NCI-H446 treated with DMSO at 0.1 percent for 48 hours (cell line): Measurements from ENCODE around the gene SLC4A11.
"Not testable (repeated sequence)": the region's sequence is repeated elsewhere in the genome, so short reads cannot be mapped to it uniquely, and the experiment has no call there.

Source experiments
- DNase-seq: peaks from one replicate; lab custom pipeline; 2025; lab: John Stamatoyannopoulos, UW

The SLC4A11 gene

DNA sequence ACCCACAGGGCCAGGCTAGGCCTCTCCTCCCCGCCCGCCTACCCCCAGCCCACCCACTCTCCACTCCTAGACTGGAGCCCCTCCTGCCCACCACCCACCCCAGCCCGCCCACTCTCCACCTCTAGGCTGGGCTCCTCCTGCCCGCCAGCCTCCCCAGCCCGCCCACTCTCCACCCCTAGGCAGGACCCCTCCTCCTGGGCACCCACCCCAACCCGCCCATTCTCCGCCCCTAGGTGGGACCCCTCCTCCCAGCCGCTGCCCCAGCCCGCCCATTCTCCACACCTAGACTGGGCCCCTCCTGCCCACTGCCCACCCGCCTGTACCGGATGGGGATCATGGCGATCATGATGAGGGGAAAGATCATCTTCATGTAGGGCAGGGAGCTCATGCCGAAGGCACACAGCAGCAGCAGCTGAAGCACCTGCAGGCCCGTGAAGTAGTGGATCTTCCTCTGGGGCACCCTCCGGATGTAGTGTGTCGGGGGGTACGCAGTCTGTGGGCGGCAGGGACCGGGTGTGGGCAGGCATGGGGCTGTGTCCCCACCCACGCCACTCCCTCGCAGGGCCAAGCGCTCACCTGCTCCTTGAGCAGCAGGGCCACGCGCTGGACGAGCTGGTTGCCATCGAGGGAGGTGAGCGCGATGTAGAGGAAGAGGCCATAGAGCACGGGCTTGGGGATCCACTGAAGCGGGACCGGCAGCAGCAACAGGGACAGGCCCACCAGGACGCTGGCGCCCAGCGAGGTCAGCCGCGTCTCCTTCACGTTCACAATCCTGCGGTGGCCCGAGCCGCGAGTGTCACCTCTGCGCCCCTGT is 10.8 kb downstream of the SLC4A11 start:
- no peak for DNase-seq

DNA sequence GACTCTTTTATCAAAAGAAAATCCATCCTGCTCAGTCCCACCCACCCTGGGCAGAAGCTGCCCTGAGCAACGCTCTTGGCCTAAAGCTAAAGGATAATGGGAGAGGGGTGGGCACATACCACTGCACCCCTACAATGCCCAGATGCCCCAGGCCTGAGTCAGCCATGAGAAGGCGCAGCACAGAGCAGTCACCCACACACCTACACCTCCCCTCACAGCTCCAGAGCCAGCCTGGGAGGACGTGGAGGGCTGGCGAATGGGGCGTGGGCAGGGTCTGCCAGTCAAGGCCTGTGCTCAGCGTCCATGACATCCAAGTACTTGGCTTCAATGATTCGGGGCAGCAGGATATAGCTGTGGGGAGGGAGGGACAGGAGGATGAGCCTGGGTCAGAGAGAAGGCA is 11.5 kb downstream of the SLC4A11 start:
- DNase-seq: no peak

DNA sequence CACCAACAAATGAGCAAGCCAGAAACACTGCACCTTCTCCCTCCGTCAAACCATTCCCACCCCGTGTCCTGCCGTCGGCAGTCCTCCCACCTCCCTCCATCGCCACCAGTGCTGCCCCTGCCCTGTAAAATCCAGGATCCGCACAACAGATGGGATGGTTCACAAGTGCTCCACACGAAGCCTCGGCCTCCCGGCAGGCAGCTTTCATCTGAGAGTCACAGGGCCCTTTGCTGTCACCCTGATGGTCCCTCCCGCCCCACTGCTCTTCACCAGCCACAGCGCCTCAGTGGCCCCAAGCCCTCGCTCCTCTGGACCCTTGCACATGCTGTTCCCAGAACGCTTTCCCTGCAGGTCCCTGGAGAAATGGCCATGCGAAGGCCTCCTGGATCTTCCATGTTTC is 12.1 kb downstream of the SLC4A11 start:
- no peak for DNase-seq

DNA sequence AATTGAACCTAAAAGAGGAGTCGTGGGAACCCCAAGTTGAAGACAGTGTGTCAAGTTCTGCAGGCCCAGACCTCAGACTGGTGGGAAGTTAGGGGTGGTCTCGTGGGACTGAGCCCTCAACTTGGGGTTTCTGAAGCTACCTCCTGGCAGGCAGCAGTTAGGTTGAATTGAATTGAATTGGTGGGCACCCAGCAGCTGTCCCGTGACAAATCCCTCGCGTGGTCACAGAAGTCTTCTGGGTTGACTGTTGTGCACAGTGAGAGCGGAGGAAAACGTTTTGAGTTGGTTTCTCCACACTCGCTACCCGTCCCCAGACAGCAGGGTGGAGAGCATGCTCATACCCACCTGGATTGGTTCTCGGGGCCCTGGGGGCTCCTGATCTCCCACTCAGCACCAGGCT is 12.9 kb downstream of the SLC4A11 start:
- DNase-seq: no peak

DNA sequence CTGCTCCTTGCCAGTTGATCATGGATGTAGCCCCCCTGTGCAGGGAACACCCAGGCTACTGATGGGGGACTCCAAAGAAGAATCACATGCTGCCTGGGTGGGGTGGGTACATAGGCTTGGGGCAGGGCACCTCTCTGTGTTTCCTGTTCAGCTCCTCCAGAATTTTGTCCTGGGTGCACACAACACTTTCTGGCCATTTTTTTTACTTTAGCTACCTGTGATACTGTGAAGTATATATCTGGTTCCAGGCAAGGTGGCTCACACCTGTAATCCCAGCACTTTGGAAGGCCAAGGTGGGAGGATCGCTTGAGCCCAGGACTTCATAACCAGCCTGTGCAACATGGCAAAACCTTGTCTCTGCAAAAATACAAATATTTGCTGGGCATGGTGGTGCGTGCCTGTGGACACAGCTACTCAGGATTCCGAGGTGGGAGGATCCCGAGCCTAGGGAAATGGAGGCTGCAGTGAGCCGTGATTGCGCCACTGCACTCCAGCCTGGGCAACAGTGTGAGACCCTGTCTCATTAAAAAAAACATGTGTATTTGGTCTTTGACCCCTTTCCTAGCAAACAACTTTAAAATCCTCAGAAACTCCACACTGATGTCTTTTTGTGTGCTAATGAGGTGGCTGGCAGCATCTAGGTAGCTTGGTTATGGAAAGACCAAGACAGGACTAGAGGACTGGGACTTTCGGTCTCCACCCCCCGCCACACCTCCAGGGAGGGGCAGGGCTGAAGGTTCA is 14.1 kb downstream of the SLC4A11 start:
- DNase-seq: no peak

DNA sequence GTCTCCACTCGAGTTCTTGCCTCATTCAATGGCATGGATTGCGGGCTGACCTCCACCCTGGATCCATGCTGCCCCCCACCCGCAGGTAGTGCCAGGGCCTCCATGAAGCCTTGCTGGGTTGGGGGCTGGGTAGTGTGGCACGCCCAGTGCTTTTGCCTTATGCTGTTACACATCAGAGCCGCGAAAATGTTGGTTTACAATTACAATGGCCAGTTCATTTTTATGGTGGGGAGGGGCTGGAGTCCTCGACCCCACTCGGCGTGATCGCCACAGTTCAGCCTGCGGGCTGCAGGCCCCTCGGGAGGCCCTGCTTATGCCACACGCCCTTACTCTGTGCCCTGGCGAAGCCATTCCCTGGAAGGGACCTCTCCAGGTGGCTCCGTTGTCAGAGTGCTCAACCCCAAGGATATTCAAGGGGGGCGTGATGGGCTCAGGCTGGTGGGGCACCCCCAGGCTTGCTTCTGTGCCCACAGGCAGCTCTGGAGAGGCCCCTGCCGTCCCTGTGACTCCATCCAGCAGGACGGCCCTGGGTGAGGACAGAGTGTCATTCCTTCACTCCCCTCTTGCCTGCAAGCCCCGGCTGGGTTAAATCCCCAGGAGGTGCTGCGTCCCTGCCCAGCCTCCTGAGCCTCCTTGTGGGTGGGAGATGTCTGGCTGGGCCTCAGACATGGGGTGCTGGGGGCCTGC is 14.9 kb downstream of the SLC4A11 start:
- no peak for DNase-seq

DNA sequence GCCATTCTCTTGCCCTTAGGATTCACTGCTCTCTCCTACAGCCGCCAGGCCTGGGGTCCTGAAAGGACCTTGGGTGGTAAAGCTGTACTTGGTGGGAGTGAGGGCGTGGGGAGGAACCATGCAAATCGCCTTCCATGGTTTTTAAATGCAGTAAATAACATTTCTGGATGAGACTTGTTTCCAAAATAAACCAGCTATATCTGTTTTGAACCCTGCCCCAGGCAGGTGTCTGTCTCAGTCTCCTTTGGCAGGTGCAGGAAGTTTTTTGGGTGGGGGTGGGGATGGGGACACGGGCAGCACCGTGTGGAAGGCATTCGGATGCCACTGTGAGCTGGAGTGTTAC is 15.4 kb downstream of the SLC4A11 start:
- no peak for DNase-seq

DNA sequence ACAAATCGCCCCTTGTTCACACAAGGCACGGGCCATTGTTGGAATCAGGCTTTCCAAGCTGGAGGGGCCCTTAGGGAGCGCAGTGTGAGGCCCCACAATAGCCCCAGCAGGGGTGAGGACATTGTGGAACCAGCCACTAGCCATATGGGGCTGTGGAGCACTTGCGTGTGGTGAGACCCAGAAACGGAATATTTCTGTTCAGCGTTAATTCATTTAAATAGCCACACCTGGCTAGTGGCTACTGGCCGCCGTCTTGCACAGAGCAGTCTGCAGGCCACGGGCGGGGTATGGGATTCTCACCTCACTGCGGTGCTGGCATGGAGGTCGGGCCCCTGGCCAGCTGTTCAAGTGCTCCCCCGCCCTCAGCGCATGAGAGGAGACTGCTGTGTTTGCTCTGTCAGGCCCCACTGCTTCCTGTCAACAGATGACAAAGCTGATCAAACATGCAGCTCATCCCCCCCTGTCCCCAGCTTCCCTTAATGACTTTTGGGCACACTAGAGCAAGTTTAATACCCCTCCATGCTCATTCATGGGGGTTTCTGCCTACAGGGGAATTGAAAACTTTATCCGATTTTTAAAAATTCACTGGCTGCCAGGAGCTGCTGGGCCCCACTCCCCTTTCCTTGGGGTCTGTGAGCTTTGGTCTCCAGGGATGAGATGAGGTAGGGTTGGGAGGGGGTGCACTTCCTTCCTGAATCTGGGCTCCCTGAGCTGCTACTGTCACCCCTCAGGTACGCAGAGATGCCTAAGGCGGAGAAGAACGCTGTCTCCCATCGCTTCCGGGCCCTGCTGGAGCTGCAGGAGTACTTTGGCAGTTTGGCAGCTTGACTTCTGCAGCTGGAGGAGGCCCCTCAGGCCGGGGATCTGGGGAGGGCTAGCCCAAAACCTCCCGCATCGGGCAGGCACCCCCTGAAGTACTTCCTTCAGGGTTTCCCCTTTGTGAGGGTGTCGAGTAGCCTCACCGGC is 16.1 kb downstream of the SLC4A11 start:
- no peak for DNase-seq

DNA sequence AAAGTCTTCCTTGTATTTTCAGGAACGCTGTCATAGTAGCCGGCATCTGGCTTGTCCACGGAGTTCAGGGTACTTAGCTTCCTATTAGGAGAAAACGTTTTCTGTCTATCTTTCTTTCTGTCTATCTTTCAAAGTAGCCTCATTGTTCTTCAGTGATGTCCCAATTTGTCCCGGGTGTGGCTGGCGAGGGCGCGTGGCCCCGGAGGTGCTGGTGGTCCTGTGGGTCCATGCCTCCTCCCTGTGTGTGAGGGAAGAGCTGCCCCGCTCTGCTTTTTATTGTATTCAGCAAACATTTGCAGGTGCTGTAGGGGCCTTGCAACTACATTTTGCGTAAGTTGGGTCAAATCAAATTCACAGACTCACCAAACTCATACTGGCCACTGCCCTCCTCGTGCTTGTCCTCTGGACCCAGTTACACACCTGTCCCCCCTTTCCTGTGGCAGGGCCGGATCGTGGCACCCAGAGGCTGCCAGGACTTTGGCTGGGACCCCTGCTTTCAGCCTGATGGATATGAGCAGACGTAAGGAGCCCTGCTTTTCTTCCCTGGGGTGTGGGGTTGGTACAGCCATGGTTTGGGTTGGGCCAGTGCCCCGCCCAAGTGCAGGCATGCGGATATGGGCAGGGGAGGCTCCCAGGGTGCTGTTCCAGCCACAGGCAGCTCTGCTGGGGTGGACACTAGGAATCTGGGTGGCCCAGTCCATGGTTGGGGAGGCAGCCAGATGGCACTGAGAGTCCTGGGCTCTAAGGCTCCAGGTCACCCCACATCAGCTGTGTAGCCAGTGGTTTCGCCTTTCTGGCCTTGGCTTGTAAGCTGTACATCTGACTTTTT is 17.4 kb downstream of the SLC4A11 start:
- DNase-seq: no peak

DNA sequence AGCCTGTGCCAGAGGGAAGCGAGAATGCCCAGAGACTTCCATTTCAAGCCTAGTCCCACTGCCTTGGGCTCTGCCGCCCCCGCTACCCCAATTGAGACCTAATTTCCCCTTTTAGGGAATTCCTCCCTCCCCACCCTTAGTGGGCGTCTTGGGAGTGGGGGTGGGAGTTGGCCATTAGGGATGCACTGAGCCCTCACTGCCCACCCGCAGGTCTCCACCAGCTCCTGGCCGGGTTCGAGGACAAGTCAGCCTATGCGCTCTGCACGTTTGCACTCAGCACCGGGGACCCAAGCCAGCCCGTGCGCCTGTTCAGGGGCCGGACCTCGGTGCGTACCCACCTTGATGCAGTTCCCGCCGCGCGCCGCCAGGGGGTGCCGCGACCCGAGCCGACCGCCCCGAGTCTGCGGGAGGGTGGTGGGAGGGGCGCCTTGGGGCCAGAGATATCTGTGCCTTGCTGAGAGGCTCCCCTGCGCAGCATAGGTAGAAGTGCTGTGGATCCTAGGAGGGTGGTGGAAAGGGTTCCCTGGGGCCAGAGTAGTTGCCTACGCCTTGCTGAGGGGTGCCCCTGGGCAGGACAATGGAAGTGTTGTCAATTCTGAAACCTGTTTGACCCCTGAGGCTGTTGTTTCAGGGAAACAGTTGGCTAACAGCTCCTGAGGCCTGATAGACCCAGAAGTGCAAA is 20.5 kb downstream of the SLC4A11 start:
- DNase-seq: no peak

DNA sequence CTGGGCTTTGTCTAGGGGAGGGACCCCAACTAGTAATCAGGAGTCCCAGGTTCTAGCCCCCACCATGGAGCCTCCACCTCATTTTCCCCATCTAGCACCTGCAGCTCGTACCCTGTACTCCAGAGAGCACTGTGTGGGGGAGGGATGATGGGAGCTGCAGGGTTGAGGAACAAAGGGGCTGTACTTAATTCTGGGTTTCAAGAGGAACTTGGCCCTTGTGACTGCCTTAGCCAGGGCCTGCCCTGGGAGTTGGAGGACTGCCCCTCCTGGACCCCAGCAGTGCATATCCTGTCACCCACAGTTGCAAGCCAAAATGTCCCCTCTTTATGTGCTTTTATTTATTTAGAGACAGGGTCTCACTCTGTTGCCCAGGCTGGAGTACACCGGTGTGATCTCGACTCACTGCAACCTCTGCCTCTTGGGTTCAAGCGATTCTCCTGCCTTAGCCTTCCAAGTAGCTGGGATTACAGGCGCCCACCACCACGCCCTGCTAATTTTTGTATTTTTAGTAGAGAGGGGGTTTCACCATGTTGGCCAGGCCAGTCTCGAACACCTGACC is 23.6 kb downstream of the SLC4A11 start:
- DNase-seq: not testable (repeated sequence)

DNA sequence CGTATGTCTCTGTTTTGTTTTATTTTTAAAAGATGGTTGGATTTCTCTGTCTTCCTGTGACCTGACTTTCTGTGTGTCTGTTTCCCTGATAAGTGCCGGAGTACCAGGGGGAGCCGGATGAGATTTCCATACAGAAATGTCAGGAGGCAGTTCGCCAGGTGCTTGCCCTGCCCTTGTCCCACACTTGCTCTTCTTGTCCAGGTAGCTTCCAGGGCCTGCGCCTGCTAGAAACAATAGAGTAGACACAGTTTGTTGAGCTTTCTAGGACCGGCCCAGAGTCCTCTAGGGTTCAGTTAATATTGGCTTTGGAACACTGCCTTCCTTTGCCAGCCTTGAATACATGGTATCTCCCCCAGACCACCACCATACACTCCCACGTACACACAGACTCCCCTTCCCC is 25.8 kb downstream of the SLC4A11 start:
- no peak for DNase-seq

DNA sequence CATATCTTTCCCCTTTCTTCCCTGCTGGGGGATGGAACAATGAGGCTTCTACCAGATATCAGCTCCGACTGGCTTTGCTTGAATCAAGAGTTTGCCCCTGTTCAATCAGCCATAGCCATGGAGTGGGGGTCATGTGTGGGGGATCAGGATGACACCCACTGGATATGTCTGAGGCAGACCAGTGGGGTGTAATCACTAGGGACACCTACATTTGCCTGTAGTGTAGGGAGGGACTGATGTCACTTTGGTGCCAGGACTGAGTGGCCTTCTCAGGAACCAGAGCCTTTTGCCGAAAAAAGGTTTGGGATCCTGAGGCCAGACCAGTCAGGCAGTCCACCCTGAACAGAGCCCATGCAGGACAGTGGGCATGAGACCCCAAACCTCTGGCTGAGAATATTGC is 28.6 kb downstream of the SLC4A11 start:
- no peak for DNase-seq

DNA sequence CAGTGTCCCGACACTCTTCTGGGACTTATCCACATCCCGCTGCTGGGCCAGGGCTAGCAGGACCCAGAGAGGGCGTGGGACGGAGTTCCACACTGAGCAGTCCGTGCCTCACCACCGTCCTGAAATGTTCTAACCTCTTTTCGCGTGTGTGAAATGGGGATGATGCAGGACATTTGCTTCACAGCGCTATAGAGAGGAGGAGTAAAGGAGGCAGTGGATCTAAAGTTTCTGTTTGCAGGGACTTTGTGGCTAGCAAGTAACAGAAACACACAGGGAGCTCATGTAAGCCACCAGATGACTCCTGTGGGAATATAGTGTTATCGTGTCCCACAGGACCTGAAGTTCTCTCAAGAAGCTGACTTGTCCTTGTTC is 29.1 kb downstream of the SLC4A11 start:
- no peak for DNase-seq

DNA sequence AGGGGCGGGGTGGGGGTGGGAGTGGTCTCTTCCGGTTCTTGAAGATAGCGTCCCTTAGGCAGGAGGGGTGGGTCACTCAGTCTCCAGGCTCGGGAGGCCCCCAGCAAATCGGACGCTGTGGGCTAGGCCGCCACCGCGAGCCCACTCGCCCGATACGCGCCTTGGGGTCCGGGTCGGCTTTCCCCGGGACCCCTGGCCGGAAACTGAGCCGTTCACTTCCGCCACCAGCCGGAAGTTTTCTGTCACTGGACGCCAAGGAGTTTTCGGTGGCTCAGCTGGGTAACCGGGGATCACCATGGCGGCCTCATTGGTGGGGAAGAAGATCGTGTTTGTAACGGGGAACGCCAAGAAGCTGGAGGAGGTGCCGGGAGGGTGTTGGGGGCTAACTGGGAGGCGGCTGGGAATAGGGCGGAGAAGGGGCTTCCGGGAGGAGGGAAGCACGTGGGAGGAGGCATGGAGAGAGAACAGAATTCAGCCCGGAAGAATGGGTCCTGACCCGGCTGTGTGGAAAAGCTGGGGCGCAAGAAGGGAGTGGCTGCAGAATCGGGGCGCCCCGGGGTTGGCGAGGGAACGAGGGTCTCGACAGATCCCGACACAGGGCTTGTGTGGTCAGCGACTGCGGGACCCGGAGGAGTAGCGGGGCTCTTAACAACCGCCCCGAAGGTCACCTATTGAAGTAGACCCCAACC is 29.6 kb downstream of the SLC4A11 start, which contains the start of gene ITPA:
Gene ITPA (plus strand): TSS at position 242 of the 689 bp plus-strand sequence. CDS start 54 bp downstream, at position 296.
- no peak for DNase-seq

DNA sequence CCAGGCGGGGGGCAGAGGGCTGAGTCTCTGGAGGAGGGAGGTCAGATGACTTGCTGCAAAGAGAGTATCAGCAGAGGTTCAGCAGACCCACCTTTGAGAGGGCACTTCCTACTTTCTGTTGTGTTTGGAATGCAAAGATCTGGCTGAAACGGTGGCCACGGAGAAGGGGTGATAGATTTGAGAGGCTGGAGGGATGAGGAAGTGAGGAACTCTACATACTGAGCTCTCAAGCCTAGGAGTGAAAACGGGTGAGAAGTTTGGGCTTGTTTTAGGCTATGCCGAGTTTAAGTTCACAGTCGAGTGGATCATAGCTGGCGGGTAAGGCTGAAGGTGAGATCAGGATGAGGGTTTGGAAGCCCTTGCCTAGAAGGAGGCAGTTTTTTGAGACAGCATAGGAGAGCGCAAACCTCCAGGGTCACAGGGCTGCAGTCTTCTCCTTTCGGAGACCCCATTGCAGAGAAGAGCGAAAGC is 30.2 kb downstream of the SLC4A11 start:
- no peak for DNase-seq

DNA sequence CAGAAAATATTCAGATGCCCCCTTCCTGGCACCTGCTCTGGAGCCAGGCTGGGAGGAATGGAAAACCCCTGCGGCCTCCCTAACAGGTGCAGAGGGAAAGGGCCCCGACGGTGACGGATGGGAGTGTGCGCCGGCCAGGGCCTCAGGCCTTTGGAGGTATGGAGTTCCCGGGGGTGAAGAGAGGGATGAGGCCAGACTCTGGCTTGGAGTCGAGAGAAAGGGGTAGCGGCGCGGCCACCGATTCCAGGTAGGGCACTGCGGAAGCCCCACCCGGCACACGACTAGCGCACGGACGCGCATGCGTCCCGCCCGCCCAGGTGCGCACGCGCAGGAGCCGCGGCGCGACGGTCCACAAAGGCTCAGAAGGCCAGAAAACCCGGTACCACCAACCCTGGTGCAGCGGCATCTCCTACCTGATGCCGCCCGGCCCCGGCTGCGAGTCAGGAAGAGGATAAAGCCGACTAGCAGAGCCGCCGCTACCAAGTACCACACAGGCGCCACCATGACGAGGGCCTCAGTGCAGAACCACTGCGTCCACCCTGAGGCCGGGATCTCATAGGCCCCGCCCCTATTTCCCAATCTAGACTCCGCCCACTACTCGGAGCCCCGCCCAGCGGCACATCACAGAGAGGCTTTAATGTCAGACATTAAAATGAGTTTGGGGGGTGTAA is 34.7 kb downstream of the SLC4A11 start, which contains the start of gene DDRGK1:
Gene DDRGK1 (minus strand): TSS at position 559 of the 671 bp plus-strand sequence. CDS start 55 bp downstream, at position 504.
- peak; percentile 53 for DNase-seq

DNA sequence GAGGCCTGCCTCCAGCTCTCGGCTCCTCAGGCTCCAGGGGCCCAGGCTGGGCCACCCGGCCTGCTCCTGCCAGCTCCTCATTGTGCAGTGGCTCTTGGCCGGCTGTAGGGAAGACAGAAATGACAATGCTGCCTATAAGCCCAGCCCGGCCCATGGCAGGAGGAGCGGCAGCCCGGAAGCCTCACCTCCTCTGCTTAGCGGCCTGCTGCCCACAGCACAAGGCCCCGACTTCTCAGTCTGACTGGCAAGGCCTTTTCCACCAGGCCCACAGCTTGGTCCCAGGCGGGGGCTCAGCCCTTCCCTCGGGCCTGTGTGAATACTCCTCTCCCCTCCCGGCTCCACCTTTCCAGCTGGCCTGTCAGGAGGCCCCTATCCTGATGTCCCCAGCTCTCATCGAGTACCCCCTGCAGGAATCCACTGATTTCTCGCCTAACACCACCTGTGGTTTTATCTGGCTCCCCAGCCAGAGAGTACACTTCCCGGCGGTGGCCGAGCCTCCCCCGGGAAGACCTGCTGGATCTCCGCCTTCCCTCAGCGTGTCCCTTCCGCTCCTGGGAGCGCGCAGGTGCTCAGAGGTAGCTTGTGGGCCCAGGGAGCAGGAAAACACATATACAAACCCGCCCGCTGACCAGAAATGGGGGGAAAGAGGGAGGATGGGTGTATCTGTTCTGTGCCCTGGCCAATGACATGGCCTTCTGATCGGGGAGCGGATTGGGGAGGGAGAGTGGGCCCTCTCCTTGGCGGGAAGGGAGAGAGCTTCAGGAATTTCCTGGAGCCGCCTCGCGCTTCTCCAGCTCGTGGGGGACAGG is 35.5 kb downstream of the SLC4A11 start:
- DNase-seq: no peak
